ENCODE results near the gene CALD1.

GRCh38 chr7:134771889-134772288, 7.5 kb upstream of the CALD1 start:
- TF ChIP-seq CTCF (tag by site-specific recombination; IDR thresholded peaks at IDR 0.05) (no peak), ZNF239 (tag by site-specific recombination; IDR thresholded peaks at IDR 0.05) (no peak), ZNF121 (tag by site-specific recombination; IDR thresholded peaks at IDR 0.05) (no peak), ZBTB8A (tag by site-specific recombination; IDR thresholded peaks at IDR 0.05) (no peak), ZNF549 (tag by site-specific recombination; IDR thresholded peaks at IDR 0.05) (no peak), ZNF596 (tag by site-specific recombination; IDR thresholded peaks at IDR 0.05) (no peak), ZNF660 (tag by site-specific recombination; IDR thresholded peaks at IDR 0.05) (no peak), ZSCAN5A (tag by site-specific recombination; IDR thresholded peaks at IDR 0.05) (no peak), ZNF785 (tag by site-specific recombination; IDR thresholded peaks at IDR 0.05) (no peak), ZNF23 (tag by site-specific recombination; IDR thresholded peaks at IDR 0.05; ENCODE audit: borderline replicate concordance) (no peak), SCRT2 (tag by site-specific recombination; IDR thresholded peaks at IDR 0.05) (no peak)
- TF ChIP-seq, protein P1, sequence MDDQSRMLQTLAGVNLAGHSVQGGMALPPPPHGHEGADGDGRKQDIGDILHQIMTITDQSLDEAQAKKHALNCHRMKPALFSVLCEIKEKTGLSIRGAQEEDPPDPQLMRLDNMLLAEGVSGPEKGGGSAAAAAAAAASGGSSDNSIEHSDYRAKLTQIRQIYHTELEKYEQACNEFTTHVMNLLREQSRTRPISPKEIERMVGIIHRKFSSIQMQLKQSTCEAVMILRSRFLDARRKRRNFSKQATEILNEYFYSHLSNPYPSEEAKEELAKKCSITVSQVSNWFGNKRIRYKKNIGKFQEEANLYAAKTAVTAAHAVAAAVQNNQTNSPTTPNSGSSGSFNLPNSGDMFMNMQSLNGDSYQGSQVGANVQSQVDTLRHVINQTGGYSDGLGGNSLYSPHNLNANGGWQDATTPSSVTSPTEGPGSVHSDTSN (CRISPR knock-in tag; IDR thresholded peaks at IDR 0.05), result no peak

Measured in HEK293 (cell line).